WTC11 (cell line): ENCODE measurements around the gene CNDP1. TPM values are rescaled to one million over a fixed set of nuclear protein-coding genes. Genes with fewer than 3 reads are reported as not detected.

ENCODE experiments used
- ATAC-seq: fragments of 200-7000 bp; cut with Tn5 transposase; 2 replicates; pipeline ENCODE4 v1.10.0; 2021; ENCODE audit warnings: mild to moderate bottlenecking, moderate library complexity
- CTCF ChIA-PET: fragments of 300-600 bp; sonication (Branson Sonifier 250); formaldehyde crosslinking; loops from one replicate; lab custom pipeline; 2021; ENCODE audit warnings: antibody characterized with exemption; lab: Charles Lee
- POLR2A ChIA-PET: fragments of 350-600 bp; sonication (Branson Sonifier 250); formaldehyde crosslinking; loops from one replicate; lab custom pipeline; 2021; ENCODE audit warnings: antibody characterized with exemption; lab: Charles Lee
- DNase-seq: peaks from one replicate; pipeline ENCODE4 v3.0.0; 2021; ENCODE audit warnings: low spot score
- H3K27ac Mint-ChIP-seq: 2 replicates; pipeline ENCODE4 v1.8.0; 2021; ENCODE audit warnings: mixed read lengths
- H3K27me3 Mint-ChIP-seq: 2 replicates; pipeline ENCODE4 v1.8.0; 2021; ENCODE audit warnings: low read depth, mild to moderate bottlenecking, moderate library complexity, mixed read lengths
- H3K36me3 Mint-ChIP-seq: 2 replicates; pipeline ENCODE4 v1.8.0; 2021; ENCODE audit warnings: mixed read lengths
- H3K4me1 Mint-ChIP-seq: 2 replicates; pipeline ENCODE4 v1.8.0; 2022; ENCODE audit warnings: mixed read lengths
- H3K4me3 Mint-ChIP-seq: 2 replicates; pipeline ENCODE4 v1.8.0; 2021; ENCODE audit warnings: mild to moderate bottlenecking, moderate library complexity, mixed read lengths
- H3K9me3 Mint-ChIP-seq: 2 replicates; pipeline ENCODE4 v1.8.0; 2021; ENCODE audit warnings: mixed read lengths
- ATF6 ChIP-seq: sonication (generic); formaldehyde crosslinking; IDR thresholded peaks from 2 replicates; pipeline ENCODE4 v1.8.1; 2023; ENCODE audit warnings: mild to moderate bottlenecking, missing genetic modification reagents
- CBFB ChIP-seq: sonication (generic); formaldehyde crosslinking; IDR thresholded peaks from 2 replicates; pipeline ENCODE4 v1.8.1; 2022; ENCODE audit warnings: mild to moderate bottlenecking, low read depth, missing genetic modification reagents
- EMX1 ChIP-seq: fragments of 250-450 bp; sonication (Bioruptor Pico); IDR thresholded peaks from 2 replicates; pipeline ENCODE4 v1.8.0; 2021; ENCODE audit warnings: mild to moderate bottlenecking
- FOXP1 ChIP-seq: sonication (generic); formaldehyde crosslinking; IDR thresholded peaks from 2 replicates; pipeline ENCODE4 v1.8.0; 2022; ENCODE audit warnings: missing genetic modification reagents, mild to moderate bottlenecking, moderate library complexity, borderline replicate concordance
- MLX ChIP-seq: sonication (generic); formaldehyde crosslinking; IDR thresholded peaks from 2 replicates; pipeline ENCODE4 v1.8.1; 2023; ENCODE audit warnings: mild to moderate bottlenecking, missing genetic modification reagents, moderate library complexity
- MXD4 ChIP-seq: fragments of 250-450 bp; sonication (Bioruptor Pico); IDR thresholded peaks from 2 replicates; pipeline ENCODE4 v1.8.0; 2021; ENCODE audit warnings: mild to moderate bottlenecking, moderate library complexity, borderline replicate concordance
- MYBL2 ChIP-seq: sonication (generic); formaldehyde crosslinking; IDR thresholded peaks from 2 replicates; pipeline ENCODE4 v1.8.1; 2023; ENCODE audit warnings: mild to moderate bottlenecking, moderate library complexity, missing genetic modification reagents
- NFE2L1 ChIP-seq: sonication (generic); formaldehyde crosslinking; IDR thresholded peaks from 2 replicates; pipeline ENCODE4 v1.8.1; 2023; ENCODE audit warnings: missing genetic modification reagents
- NR2C2 ChIP-seq: sonication (generic); formaldehyde crosslinking; IDR thresholded peaks from 2 replicates; pipeline ENCODE4 v1.8.0; 2022; ENCODE audit warnings: mild to moderate bottlenecking, missing genetic modification reagents
- SP1 ChIP-seq: sonication (generic); formaldehyde crosslinking; conservative IDR thresholded peaks from 2 replicates; pipeline ENCODE4 v1.8.1; 2022; ENCODE audit warnings: missing genetic modification reagents
- ZBTB21 ChIP-seq: sonication (generic); formaldehyde crosslinking; IDR thresholded peaks from 2 replicates; pipeline ENCODE4 v1.8.1; 2023; ENCODE audit warnings: mild to moderate bottlenecking, missing genetic modification reagents, borderline replicate concordance
- ZNF396 ChIP-seq: fragments of 250-450 bp; sonication (Bioruptor Pico); IDR thresholded peaks from 2 replicates; pipeline ENCODE4 v1.8.0; 2021; ENCODE audit warnings: mild to moderate bottlenecking, moderate library complexity, borderline replicate concordance
- ZNF423 ChIP-seq: fragments of 250-450 bp; sonication (Bioruptor Pico); IDR thresholded peaks from 2 replicates; pipeline ENCODE4 v2.1.2; 2022; ENCODE audit warnings: mild to moderate bottlenecking, moderate library complexity
- total RNA-seq: library from RNA; stranded (reverse); gene quantifications from 3 replicates; pipeline ENCODE4 v1.2.3, GENCODE V29; 2021
- TF ChIP-seq, protein P1 (sequence below): sonication (generic); formaldehyde crosslinking; IDR thresholded peaks from 2 replicates; pipeline ENCODE4 v1.8.1; 2022; ENCODE audit warnings: mild to moderate bottlenecking, moderate library complexity, missing genetic modification reagents
- TF ChIP-seq, protein P2 (sequence below): fragments of 250-450 bp; sonication (Bioruptor Pico); IDR thresholded peaks from 2 replicates; pipeline ENCODE4 v1.9.0; 2021; ENCODE audit warnings: mild to moderate bottlenecking, borderline replicate concordance
- TF ChIP-seq, protein P3 (sequence below): sonication (generic); formaldehyde crosslinking; IDR thresholded peaks from 2 replicates; pipeline ENCODE4 v1.8.0; 2023; ENCODE audit warnings: missing genetic modification reagents, mild to moderate bottlenecking, borderline replicate concordance

The CNDP1 gene
- total RNA-seq, 1 experiment from 2014 or later, result 0.28 TPM

DNA sequence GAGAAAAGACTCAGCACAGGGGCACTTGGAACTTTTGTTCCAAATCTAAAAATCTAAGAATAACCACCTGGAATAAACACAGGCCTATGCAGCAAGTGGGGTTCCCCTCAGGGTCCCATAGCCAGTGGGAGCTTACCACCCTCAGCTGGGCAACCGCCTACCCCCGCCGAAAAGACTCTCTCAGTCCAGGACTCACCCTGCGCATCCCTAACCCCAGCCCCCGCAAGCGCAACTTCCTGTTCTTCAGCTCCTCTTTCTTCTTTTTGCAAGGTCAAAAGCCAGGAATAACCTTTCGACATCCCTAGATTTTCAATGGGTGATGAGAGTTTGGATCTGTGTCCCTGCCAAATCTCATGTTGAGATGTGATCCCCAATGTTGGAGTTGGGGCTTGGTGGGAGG is 13.6 kb downstream of the CNDP1 start (continued):
- TF ChIP-seq ZNF423 (CRISPR knock-in tag) (no peak), FOXP1 (CRISPR knock-in tag) (no peak), MXD4 (CRISPR knock-in tag) (no peak), NR2C2 (CRISPR knock-in tag) (no peak), SP1 (CRISPR knock-in tag) (no peak), MLX (CRISPR knock-in tag) (no peak)

DNA sequence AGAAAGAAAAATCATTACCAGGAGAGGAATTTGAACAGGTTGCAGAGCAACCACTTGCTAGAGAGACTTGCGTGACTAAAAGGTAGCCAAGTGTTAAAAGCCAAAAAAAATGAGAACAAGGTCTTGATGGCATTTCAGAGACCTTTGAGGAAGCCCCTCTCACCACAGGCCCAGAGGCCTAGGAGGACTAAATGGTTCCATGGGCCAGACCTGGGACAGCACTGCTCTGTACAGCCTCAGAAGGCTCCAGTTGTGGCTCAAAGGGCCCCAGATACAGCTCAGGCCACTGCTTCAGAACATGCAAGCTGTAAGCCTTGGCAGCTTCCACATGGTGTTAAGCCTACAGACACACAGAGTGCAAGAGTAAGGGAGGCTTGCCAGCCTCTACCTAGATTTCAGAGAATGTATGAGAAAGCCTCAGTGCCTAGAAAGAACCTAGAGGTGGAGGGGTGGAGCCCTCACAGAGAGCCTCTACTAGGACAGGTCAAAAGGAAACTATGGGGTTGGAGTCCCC is 15.3 kb downstream of the CNDP1 start:
- CTCF ChIA-PET, result no interaction called here
- no peaks in the 10 kb centered on the region; the same call in 1 of the 2 replicates for H3K4me1 Mint-ChIP-seq
- POLR2A ChIA-PET, result no interaction called here
- H3K9me3 Mint-ChIP-seq, result peaks cover 43% of the 10 kb centered on the region
- H3K27me3 Mint-ChIP-seq, result peaks cover 11% of the 10 kb centered on the region
- no peak overlapping the region for H3K4me3 Mint-ChIP-seq
- H3K36me3 Mint-ChIP-seq, result peaks cover 39% of the 10 kb centered on the region
- ATAC-seq, result no peak
- TF ChIP-seq, protein P1, sequence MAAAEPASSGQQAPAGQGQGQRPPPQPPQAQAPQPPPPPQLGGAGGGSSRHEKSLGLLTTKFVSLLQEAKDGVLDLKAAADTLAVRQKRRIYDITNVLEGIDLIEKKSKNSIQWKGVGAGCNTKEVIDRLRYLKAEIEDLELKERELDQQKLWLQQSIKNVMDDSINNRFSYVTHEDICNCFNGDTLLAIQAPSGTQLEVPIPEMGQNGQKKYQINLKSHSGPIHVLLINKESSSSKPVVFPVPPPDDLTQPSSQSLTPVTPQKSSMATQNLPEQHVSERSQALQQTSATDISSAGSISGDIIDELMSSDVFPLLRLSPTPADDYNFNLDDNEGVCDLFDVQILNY (CRISPR knock-in tag), result no peak
- TF ChIP-seq, protein P2, sequence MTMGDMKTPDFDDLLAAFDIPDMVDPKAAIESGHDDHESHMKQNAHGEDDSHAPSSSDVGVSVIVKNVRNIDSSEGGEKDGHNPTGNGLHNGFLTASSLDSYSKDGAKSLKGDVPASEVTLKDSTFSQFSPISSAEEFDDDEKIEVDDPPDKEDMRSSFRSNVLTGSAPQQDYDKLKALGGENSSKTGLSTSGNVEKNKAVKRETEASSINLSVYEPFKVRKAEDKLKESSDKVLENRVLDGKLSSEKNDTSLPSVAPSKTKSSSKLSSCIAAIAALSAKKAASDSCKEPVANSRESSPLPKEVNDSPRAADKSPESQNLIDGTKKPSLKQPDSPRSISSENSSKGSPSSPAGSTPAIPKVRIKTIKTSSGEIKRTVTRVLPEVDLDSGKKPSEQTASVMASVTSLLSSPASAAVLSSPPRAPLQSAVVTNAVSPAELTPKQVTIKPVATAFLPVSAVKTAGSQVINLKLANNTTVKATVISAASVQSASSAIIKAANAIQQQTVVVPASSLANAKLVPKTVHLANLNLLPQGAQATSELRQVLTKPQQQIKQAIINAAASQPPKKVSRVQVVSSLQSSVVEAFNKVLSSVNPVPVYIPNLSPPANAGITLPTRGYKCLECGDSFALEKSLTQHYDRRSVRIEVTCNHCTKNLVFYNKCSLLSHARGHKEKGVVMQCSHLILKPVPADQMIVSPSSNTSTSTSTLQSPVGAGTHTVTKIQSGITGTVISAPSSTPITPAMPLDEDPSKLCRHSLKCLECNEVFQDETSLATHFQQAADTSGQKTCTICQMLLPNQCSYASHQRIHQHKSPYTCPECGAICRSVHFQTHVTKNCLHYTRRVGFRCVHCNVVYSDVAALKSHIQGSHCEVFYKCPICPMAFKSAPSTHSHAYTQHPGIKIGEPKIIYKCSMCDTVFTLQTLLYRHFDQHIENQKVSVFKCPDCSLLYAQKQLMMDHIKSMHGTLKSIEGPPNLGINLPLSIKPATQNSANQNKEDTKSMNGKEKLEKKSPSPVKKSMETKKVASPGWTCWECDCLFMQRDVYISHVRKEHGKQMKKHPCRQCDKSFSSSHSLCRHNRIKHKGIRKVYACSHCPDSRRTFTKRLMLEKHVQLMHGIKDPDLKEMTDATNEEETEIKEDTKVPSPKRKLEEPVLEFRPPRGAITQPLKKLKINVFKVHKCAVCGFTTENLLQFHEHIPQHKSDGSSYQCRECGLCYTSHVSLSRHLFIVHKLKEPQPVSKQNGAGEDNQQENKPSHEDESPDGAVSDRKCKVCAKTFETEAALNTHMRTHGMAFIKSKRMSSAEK (CRISPR knock-in tag), result no peak
- TF ChIP-seq EMX1 (CRISPR knock-in tag), result no peak
- no peak for TF ChIP-seq MYBL2 (CRISPR knock-in tag)
- TF ChIP-seq NR2C2 (CRISPR knock-in tag), result no peak
- TF ChIP-seq NFE2L1 (CRISPR knock-in tag), result no peak
- TF ChIP-seq ZNF396 (CRISPR knock-in tag), result no peak
- TF ChIP-seq, protein P3, sequence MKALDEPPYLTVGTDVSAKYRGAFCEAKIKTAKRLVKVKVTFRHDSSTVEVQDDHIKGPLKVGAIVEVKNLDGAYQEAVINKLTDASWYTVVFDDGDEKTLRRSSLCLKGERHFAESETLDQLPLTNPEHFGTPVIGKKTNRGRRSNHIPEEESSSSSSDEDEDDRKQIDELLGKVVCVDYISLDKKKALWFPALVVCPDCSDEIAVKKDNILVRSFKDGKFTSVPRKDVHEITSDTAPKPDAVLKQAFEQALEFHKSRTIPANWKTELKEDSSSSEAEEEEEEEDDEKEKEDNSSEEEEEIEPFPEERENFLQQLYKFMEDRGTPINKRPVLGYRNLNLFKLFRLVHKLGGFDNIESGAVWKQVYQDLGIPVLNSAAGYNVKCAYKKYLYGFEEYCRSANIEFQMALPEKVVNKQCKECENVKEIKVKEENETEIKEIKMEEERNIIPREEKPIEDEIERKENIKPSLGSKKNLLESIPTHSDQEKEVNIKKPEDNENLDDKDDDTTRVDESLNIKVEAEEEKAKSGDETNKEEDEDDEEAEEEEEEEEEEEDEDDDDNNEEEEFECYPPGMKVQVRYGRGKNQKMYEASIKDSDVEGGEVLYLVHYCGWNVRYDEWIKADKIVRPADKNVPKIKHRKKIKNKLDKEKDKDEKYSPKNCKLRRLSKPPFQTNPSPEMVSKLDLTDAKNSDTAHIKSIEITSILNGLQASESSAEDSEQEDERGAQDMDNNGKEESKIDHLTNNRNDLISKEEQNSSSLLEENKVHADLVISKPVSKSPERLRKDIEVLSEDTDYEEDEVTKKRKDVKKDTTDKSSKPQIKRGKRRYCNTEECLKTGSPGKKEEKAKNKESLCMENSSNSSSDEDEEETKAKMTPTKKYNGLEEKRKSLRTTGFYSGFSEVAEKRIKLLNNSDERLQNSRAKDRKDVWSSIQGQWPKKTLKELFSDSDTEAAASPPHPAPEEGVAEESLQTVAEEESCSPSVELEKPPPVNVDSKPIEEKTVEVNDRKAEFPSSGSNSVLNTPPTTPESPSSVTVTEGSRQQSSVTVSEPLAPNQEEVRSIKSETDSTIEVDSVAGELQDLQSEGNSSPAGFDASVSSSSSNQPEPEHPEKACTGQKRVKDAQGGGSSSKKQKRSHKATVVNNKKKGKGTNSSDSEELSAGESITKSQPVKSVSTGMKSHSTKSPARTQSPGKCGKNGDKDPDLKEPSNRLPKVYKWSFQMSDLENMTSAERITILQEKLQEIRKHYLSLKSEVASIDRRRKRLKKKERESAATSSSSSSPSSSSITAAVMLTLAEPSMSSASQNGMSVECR (CRISPR knock-in tag), result no peak
- no peak for TF ChIP-seq ZBTB21
- no peak for TF ChIP-seq CBFB (CRISPR knock-in tag)
- TF ChIP-seq ATF6 (CRISPR knock-in tag), result no peak
- H3K27ac Mint-ChIP-seq, result no peak overlapping the region
- no peak for DNase-seq
